Measurements from ENCODE around the gene VPS8. TPM values are rescaled to one million over a fixed set of nuclear protein-coding genes. Genes with fewer than 3 reads are reported as not detected.

The VPS8 gene
- total RNA-seq, 1 donor from 2014 or later: 40.1 TPM

DNA sequence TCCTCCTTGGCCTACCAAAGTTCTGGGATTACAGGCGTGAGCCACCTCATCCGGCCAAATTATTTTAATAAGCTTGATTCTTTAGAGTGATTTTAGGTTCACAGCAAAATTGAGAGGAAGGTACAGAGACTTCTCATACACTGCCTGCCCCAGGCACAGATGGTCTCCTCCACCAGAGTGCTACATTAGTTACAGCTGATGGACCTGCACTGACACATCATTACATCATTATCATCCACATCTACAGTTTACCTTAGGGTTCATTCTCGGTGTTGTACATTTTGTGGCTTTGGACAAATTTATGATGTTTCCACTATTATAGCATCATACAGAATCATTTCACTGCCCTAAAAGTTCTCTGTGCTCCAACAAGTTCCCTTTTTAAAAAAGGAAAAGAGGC, 4.4 kb upstream of the VPS8 start:
- DNase-seq (ENCODE audit: low spot score): no peak
- Mint-ChIP-seq H3K36me3 (ENCODE audit: low read depth) (no peaks in the 10 kb centered on the region), H3K27ac (no peak overlapping the region), H3K9me3 (no peaks in the 10 kb centered on the region), H3K4me3 (ENCODE audit: low read depth) (no peak overlapping the region), H3K27me3 (ENCODE audit: low read depth) (no peaks in the 10 kb centered on the region), H3K4me1 (ENCODE audit: low read depth) (peaks cover 16% of the 10 kb centered on the region)
- intact Hi-C loops (cut with micrococcal nuclease): no loop called here

DNA sequence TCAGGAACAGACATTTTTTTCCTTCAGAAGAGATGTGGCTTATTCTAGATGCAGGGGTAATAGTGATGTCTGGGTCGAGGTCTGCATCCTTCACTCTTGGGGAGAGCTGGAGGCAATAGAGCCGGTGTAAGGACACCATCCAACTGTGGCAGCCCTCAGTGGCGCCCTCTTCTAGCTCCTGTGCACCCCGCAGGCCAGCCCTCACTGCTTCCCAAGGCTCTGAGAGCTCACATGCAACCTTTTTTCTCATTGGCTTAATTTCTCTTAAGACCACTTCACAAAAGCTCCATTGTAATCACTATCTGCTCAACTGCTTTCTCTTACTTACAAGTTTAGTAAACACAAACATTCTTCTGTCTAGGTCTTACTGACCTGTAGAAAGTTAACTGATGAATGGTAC, 3.9 kb upstream of the VPS8 start:
- DNase-seq (ENCODE audit: low spot score): no peak
- Mint-ChIP-seq H3K36me3 (ENCODE audit: low read depth) (no peaks in the 10 kb centered on the region), H3K9me3 (no peaks in the 10 kb centered on the region), H3K4me1 (ENCODE audit: low read depth) (peaks cover 21% of the 10 kb centered on the region), H3K4me3 (ENCODE audit: low read depth) (no peak overlapping the region), H3K27me3 (ENCODE audit: low read depth) (no peaks in the 10 kb centered on the region), H3K27ac (no peak overlapping the region)
- intact Hi-C loops (cut with micrococcal nuclease): loop anchor here (1.0 kb wide), 1 partner anchor 171 kb away; no protein-coding TSS in a partner anchor

DNA sequence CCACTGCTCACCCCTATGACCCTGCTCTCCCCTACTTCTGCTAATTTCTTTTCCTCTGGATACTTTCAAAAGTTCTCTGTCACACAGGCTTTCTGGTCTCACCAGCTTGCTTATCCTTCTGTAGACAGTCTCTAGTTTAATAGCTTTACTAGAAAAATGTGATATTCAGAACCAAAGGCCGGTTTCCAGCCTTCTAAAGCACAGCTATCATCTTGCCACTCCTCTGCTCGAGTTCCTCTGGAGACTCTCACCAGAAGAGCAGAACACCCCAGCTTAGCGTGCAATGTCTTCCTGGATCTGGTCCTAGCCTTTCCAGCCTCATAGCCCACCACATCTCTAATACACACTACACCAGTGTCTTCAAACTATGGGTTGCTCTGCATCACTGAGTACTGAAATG, 1.8 kb upstream of the VPS8 start:
- intact Hi-C loops (cut with micrococcal nuclease): loop anchor here (5.0 to 10.0 kb wide), 4 partner anchors 62 to 1127 kb away; partner anchors contain the start of gene TRA2B
- Mint-ChIP-seq H3K36me3 (ENCODE audit: low read depth) (no peaks in the 10 kb centered on the region), H3K9me3 (no peaks in the 10 kb centered on the region), H3K27me3 (ENCODE audit: low read depth) (no peaks in the 10 kb centered on the region), H3K27ac (no peak overlapping the region), H3K4me1 (ENCODE audit: low read depth) (peaks cover 38% of the 10 kb centered on the region), H3K4me3 (ENCODE audit: low read depth) (no peak overlapping the region)
- DNase-seq (ENCODE audit: low spot score): no peak

DNA sequence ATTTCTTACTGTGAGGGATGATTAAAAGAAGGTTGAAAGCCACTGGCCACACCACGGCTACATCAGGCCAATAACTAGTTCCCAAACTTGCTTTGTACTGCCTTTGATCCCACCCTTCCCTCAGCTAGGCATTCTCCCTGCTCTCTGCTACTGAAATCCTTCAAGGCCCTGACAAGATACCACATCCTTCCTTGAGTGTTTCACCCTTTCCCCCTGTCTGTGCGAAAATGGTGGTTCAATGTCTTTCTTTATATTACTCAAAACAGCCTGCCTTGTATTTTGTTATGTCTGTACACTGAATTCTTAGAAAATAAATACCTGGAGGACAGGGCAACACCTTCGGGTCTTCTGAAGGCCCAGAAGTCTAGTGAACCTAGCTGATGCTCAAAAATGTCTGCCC, 932 bp upstream of the VPS8 start:
- no peaks in the 10 kb centered on the region for H3K9me3 Mint-ChIP-seq
- H3K27ac Mint-ChIP-seq: peak overlapping the region; percentile 60
- intact Hi-C loops (cut with micrococcal nuclease): loop anchor here (5.0 to 10.0 kb wide), 4 partner anchors 61 to 1126 kb away; partner anchors contain the start of gene TRA2B
- H3K4me3 Mint-ChIP-seq (ENCODE audit: low read depth): no peak overlapping the region
- no peak for DNase-seq (ENCODE audit: low spot score)
- peaks cover 47% of the 10 kb centered on the region for H3K4me1 Mint-ChIP-seq (ENCODE audit: low read depth)
- H3K27me3 Mint-ChIP-seq (ENCODE audit: low read depth): no peaks in the 10 kb centered on the region
- H3K36me3 Mint-ChIP-seq (ENCODE audit: low read depth): peaks cover 4% of the 10 kb centered on the region

DNA sequence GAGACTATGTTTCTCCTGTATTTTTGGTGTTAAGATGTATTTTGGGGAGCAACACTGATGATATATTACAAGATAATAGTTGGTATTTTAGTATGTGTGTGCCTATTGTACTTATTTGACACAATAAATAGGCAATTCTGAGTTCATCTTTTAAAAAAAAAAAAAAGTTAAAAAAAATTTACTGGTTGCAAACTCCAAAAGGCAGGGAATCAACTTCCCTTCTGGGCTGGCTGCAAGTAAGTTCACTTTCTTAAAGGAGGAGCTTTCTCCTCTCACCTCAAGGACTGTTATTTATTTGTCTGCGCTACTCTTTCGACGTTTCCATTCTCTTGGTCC, 335 bp upstream of the VPS8 start:
- H3K4me1 Mint-ChIP-seq (ENCODE audit: low read depth): peaks cover 52% of the 10 kb centered on the region
- intact Hi-C loops (cut with micrococcal nuclease): loop anchor here (5.0 to 10.0 kb wide), 4 partner anchors 61 to 1126 kb away; partner anchors contain the start of gene TRA2B
- H3K36me3 Mint-ChIP-seq (ENCODE audit: low read depth): peaks cover 10% of the 10 kb centered on the region
- H3K27ac Mint-ChIP-seq: peak overlapping the region; percentile 91
- DNase-seq (ENCODE audit: low spot score): no peak
- H3K27me3 Mint-ChIP-seq (ENCODE audit: low read depth): no peaks in the 10 kb centered on the region
- peak overlapping the region; percentile 91 for H3K4me3 Mint-ChIP-seq (ENCODE audit: low read depth)
- H3K9me3 Mint-ChIP-seq: no peaks in the 10 kb centered on the region

DNA sequence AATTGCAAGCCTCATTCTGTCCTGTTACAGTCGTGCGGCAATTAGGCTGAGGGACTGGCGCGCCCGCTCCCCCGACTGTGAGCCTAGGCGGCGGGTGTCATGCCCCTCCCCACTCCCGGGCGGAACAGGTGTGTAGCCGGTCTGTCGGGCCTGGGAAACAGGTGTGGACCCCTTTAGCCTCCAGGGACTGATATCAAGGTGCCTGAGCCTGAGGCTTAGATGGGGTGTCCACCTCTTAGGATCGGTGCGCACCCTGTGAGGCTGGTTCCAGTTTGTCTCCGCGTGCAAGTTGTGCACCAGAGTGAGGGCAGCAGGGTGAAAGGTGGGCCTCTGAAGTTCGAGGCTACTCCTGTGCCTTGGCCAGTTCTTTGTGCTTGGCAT, 686 bp downstream of the VPS8 start:
- H3K27me3 Mint-ChIP-seq (ENCODE audit: low read depth): no peaks in the 10 kb centered on the region
- H3K36me3 Mint-ChIP-seq (ENCODE audit: low read depth): peaks cover 19% of the 10 kb centered on the region
- peak overlapping the region; percentile 91 for H3K27ac Mint-ChIP-seq
- H3K4me1 Mint-ChIP-seq (ENCODE audit: low read depth): peaks cover 59% of the 10 kb centered on the region
- peak overlapping the region; percentile 91 for H3K4me3 Mint-ChIP-seq (ENCODE audit: low read depth)
- no peaks in the 10 kb centered on the region for H3K9me3 Mint-ChIP-seq
- peak; percentile 28 for DNase-seq (ENCODE audit: low spot score)
- intact Hi-C loops (cut with micrococcal nuclease): loop anchor here (2.0 to 10.0 kb wide), 5 partner anchors 60 to 1125 kb away; partner anchors contain the start of gene TRA2B

DNA sequence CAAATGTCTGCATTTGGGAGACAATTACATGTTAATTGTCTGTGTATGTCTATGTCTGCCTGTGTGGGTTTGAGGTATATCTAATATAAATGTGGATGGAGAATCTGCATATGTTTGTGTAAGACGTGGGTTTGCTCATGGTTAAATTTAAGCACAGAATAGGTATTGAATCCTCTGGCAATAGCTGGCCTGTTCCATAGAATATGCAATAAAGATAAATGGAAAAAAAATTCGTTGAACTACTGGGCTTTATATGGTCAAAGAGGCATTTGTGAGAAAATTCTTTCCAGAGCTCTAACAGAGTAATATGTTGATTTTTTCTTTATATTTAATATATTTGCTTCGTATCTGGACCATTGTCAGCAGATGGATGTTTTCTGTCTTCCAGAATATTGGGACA, 1.4 kb downstream of the VPS8 start:
- peak overlapping the region; percentile 91 for H3K4me3 Mint-ChIP-seq (ENCODE audit: low read depth)
- H3K4me1 Mint-ChIP-seq (ENCODE audit: low read depth): peaks cover 62% of the 10 kb centered on the region
- H3K36me3 Mint-ChIP-seq (ENCODE audit: low read depth): peaks cover 22% of the 10 kb centered on the region
- intact Hi-C loops (cut with micrococcal nuclease): loop anchor here (2.0 to 10.0 kb wide), 5 partner anchors 59 to 1124 kb away; partner anchors contain the start of gene TRA2B
- no peak for DNase-seq (ENCODE audit: low spot score)
- H3K9me3 Mint-ChIP-seq: no peaks in the 10 kb centered on the region
- no peaks in the 10 kb centered on the region for H3K27me3 Mint-ChIP-seq (ENCODE audit: low read depth)
- peak overlapping the region; percentile 64 for H3K27ac Mint-ChIP-seq

DNA sequence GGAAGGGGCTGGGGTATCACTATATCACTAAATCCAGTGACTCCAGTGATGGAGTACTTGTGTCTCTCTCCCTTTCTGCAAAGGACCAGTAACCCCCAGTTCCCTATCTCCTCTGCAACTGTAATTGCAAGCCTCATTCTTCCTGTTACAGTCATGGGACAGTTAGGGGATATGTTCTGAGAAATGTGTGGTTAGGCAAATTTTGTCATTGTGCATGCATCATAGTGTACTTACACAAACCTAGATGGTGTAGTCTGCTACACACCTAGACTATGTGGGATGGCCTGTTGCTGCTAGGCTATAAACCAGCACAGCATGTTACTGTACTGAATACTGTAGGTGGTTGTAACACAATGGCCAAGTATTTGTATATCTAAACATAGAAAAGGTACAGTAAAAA, 2.2 kb downstream of the VPS8 start:
- Mint-ChIP-seq H3K9me3 (no peaks in the 10 kb centered on the region), H3K27ac (peak overlapping the region; percentile 64), H3K4me3 (ENCODE audit: low read depth) (peak overlapping the region; percentile 91), H3K4me1 (ENCODE audit: low read depth) (peaks cover 58% of the 10 kb centered on the region), H3K27me3 (ENCODE audit: low read depth) (no peaks in the 10 kb centered on the region), H3K36me3 (ENCODE audit: low read depth) (peaks cover 22% of the 10 kb centered on the region)
- intact Hi-C loops (cut with micrococcal nuclease): loop anchor here (5.0 to 10.0 kb wide), 4 partner anchors 58 to 1123 kb away; partner anchors contain the start of gene TRA2B
- no peak for DNase-seq (ENCODE audit: low spot score)

DNA sequence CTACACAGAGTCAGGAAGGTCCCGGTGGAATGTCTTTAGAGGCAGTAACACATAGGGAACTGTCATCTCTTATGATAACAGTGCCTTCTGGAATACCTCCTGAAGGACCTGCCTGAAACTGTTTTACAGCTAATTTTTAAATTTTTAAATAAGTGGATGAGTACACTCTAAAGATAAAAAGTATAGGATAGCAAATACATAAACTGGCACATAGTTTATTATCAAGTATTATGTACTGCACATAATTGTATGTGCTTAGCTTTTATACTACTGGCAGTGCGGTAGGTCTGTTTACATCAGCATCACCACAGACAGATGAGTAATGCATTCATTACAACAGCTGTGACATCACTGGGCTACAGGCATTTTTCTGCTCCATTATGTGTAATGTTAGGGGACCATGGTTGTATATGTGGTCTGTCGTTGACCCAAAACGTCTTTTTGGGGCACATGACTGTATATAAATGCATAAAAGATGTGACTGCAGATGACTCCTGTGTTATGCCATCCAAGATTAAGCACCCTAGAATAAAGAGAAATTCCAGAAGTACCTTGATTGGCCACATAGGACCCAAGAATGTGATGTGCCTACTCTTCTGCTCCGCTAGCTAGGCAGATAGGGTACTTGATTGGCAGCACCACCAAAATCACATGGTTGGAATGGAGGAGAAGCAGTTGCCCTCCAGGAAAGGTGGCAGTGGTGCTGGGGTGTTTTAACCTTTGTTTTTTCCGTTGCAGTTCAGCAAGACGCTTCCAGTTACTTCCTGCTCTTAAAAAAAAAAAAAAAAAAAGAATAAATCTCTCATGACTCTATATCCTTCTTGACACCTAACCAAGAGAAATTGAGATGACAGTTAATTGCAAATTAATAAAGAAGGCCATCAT, 3.3 kb downstream of the VPS8 start:
- Mint-ChIP-seq H3K4me1 (ENCODE audit: low read depth) (peaks cover 63% of the 10 kb centered on the region), H3K9me3 (no peaks in the 10 kb centered on the region), H3K27me3 (ENCODE audit: low read depth) (no peaks in the 10 kb centered on the region), H3K36me3 (ENCODE audit: low read depth) (peaks cover 22% of the 10 kb centered on the region), H3K4me3 (ENCODE audit: low read depth) (no peak overlapping the region), H3K27ac (peak overlapping the region; percentile 52)
- DNase-seq (ENCODE audit: low spot score): no peak
- intact Hi-C loops (cut with micrococcal nuclease): loop anchor here (10.0 kb wide), 1 partner anchor 140 kb away; no protein-coding TSS in a partner anchor

DNA sequence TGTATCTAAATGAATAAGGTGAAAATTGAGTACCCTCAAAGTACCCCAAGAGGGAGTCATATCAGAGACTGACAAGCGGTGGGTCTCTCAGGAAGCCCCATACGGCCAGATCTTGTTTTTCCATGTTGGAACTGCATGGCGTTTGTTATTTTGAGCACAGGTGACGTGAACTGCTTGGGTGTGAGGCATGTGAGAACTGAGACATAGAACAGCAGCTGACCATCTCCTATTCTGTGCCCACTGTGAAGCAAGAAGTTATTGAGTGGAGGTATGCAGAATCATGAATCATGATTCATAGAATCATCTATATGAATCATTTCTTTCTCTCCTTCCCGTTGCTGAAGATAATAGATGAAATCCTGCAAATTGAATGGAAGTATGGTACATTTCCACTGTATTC, 4.6 kb downstream of the VPS8 start:
- Mint-ChIP-seq H3K27me3 (ENCODE audit: low read depth) (no peaks in the 10 kb centered on the region), H3K27ac (no peak overlapping the region), H3K36me3 (ENCODE audit: low read depth) (peaks cover 22% of the 10 kb centered on the region), H3K9me3 (no peaks in the 10 kb centered on the region), H3K4me3 (ENCODE audit: low read depth) (no peak overlapping the region), H3K4me1 (ENCODE audit: low read depth) (peaks cover 56% of the 10 kb centered on the region)
- intact Hi-C loops (cut with micrococcal nuclease): loop anchor here (10.0 kb wide), 1 partner anchor 138 kb away; no protein-coding TSS in a partner anchor
- DNase-seq (ENCODE audit: low spot score): no peak

DNA sequence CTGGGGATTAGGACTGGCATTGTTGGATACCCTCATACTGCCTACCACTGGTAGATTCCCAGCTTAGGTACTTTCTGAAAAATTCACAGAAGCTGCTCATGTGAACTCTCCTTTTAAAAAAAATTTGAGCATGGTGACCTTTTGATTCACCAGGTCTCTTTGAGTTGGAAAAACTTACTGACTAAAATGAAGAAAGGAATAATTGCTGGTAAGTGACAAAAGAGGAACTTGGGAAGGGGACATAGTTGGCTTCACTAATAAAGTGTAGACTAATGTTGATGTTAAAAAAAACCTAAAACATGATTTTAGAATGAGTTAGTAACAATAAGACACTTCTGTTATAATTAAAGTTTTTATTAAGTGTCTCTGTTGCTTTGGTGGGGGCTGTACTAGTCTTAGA, 8.6 kb downstream of the VPS8 start:
- Mint-ChIP-seq H3K9me3 (no peaks in the 10 kb centered on the region), H3K27ac (no peak overlapping the region), H3K4me1 (ENCODE audit: low read depth) (peaks cover 27% of the 10 kb centered on the region), H3K27me3 (ENCODE audit: low read depth) (no peaks in the 10 kb centered on the region), H3K4me3 (ENCODE audit: low read depth) (no peak overlapping the region), H3K36me3 (ENCODE audit: low read depth) (peaks cover 35% of the 10 kb centered on the region)
- intact Hi-C loops (cut with micrococcal nuclease): no loop called here
- DNase-seq (ENCODE audit: low spot score): no peak

DNA sequence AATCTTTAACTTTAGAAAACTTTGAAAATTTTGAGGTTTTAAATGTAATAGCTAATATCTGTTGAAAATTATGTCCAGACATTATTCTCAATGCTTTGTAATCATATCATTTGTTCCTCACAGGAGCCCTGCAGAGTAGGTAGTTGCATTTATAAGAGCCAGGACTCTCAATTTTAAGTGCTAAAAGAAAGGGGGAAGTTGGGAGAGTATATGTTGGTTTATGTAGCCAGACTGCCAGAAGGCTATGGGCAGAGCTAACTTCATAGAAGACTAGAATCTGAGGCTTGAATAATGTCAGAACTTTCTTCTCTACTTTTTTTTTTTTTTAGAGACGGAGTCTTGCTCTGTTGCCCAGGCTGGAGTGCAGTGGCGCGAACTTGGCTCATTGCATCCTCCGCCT, 9.1 kb downstream of the VPS8 start:
- peaks cover 22% of the 10 kb centered on the region for H3K4me1 Mint-ChIP-seq (ENCODE audit: low read depth)
- no peak overlapping the region for H3K4me3 Mint-ChIP-seq (ENCODE audit: low read depth)
- no peak overlapping the region for H3K27ac Mint-ChIP-seq
- no peaks in the 10 kb centered on the region for H3K27me3 Mint-ChIP-seq (ENCODE audit: low read depth)
- intact Hi-C loops (cut with micrococcal nuclease): no loop called here
- no peaks in the 10 kb centered on the region for H3K9me3 Mint-ChIP-seq
- DNase-seq (ENCODE audit: low spot score): no peak
- peaks cover 32% of the 10 kb centered on the region for H3K36me3 Mint-ChIP-seq (ENCODE audit: low read depth)

DNA sequence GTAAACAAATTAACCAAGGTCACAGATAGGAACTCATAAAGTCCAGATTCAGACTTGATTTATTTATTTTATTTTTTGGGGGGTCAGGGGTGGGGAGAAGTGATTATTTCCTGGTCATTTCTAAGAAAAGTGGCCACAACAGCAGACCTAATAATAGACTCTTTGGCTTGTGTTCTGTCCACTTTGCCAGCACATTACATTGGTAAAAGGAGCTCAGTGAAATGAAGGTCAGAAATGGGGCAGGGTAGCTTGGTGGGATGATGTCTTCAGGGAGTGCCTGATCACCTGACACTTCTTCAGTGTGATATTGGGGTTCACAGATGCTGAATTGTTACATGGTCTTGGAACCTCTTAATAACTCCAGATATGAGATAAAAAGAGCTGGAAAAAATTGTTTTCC, 10.1 kb downstream of the VPS8 start:
- Mint-ChIP-seq H3K36me3 (ENCODE audit: low read depth) (peaks cover 28% of the 10 kb centered on the region), H3K27me3 (ENCODE audit: low read depth) (no peaks in the 10 kb centered on the region), H3K4me3 (ENCODE audit: low read depth) (no peak overlapping the region), H3K4me1 (ENCODE audit: low read depth) (peaks cover 13% of the 10 kb centered on the region), H3K27ac (no peak overlapping the region), H3K9me3 (no peaks in the 10 kb centered on the region)
- no peak for DNase-seq (ENCODE audit: low spot score)
- intact Hi-C loops (cut with micrococcal nuclease): no loop called here

Data from activated T-helper 2 cell treated with anti-CD3 and anti-CD28 coated beads, Interferon-gamma antibody, Interleukin-2, Interleukin-4, amounts not matched to agents 10 μg/mL and 5 μg/mL and 100 μg/mL, durations not matched to agents 14 hours and 24 hours and 36 hours (primary cell).